Hematopoietic multipotent progenitor cell treated with erythropoietin and hydrocortisone succinate and interleukin-3 and kit ligand, for 17 days (in vitro differentiated cells): ENCODE data around the gene MICAL3.
A peak's percentile ranks its signal among the peaks of the same experiment; 100 is the strongest.

ENCODE experiments used
- DNase-seq: peaks from one replicate; pipeline ENCODE4 v3.0.0-alpha.2; 2015; ENCODE audit warnings: low spot score

MICAL3 gene

DNA sequence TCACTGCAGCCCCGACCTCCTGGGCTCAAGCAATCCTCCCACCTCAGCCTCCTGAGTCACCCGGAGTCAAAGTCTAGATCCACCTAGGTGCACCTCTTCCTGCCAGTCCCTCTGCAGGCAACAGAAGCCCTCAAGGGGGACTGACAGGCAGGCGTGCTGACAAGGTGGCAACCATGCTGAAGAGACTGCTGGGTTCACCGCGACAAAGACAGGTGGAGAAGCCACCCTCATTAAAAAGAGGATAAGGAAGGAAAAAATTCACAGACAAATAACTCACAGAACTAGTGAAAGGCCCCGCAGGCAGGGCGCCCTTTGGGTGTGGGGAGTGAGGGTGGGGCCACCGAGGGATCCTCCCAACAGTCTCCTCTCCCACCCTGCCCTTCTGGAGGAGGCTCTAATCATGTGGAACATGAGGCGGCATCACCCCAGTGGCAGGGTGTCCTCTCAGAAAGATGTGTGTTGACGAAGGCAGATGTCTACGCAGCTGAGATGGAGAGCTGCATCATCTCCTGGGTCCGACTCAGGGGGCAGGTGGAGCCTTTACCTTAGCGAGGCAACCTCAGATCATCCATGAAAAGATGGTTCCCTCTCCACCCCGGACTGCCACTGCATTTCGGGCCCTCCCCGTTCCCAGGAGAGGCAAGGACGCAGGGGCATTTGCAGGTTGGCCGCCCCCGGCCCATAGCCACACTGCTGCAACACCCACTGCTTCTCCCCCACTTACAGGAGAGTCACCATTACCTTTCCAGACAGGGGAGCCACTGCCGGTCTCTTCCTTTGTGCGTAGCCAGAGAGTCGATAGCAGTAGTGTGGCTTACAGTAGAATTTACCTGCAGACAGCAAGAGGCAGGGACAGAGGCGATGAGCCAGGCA is 158.9 kb downstream of the MICAL3 start:
- peak; percentile 70 for DNase-seq

DNA sequence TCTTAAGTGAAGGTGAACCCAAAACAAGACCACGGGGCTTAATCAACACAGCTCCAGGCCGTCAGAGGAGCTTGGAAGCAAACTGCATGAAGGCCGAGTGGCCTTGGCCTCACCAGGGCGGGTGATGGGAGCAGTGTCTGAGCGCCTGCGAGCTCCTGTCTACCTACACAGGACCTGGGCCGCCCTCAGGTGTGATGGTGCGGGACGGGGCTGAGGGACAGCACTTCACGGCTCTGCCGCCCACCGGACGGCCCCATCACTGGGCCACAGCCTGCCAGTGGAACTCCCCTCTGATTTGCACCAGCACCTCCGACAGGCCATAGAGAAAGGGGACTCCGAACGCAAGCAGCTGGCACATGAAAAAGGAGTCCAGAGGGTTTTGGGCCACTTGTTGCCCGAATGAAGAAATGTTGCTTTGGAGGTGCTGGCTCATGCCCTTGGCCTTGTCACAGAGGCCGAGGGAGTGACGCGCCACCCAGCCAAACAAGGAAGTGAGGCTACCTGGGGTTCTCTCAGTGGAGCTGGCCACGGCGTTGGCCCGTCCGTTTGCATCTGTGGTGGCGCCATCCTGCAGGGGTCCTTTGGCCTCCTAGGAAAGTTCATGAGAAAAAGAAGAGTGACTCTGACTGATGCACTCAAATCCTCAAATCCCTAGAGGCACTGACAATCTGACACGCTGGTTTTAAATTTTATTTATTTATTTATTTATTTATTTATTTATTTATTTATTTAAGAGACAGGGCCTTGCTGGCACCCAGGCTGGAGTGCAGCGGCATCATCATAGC is 159.8 kb downstream of the MICAL3 start:
- no peak for DNase-seq

DNA sequence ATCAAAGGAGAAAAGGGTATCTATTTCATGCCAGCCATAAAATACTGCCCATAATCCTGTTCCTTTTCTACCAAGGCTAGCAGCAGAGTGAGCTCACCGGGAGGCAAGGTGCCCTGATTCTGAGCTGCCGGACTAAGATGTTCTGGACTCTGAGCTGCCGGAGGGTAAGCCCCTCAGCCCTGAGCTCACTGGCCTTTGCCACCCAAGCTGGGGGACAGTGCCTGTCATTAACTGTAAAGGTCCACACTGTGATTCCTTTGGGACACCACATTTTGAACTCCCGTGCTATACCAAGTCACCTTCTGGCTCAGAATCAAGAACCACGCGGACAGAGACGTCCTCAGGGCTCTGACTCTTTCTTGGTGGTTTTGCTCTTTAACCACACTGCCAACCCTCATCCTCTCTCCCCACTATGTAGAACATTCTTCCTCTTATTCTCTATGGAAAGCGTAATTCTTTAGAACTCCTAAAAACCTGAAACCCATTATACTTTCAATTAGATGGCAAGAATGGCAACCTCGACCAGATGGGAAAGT is 161.6 kb downstream of the MICAL3 start:
- DNase-seq: no peak

DNA sequence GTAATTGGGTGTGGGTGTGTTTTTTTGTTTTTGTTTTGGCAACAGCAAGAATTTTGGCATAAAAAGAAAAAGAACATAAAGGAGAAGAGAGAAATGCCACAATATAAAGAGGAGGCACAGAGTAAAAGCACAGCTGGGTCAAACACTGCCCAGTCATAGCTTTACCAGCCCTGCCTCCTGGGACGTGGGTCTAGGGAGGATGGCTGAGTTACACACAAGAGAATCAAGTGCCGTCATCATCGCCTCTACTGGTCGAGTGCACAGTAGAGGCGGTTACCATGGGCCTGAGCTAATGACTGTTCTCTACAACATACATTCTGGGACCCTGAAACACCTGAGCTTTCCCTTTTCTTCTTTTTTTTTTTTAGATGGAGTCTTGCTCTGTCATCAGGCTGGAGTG is 162.5 kb downstream of the MICAL3 start:
- no peak for DNase-seq

DNA sequence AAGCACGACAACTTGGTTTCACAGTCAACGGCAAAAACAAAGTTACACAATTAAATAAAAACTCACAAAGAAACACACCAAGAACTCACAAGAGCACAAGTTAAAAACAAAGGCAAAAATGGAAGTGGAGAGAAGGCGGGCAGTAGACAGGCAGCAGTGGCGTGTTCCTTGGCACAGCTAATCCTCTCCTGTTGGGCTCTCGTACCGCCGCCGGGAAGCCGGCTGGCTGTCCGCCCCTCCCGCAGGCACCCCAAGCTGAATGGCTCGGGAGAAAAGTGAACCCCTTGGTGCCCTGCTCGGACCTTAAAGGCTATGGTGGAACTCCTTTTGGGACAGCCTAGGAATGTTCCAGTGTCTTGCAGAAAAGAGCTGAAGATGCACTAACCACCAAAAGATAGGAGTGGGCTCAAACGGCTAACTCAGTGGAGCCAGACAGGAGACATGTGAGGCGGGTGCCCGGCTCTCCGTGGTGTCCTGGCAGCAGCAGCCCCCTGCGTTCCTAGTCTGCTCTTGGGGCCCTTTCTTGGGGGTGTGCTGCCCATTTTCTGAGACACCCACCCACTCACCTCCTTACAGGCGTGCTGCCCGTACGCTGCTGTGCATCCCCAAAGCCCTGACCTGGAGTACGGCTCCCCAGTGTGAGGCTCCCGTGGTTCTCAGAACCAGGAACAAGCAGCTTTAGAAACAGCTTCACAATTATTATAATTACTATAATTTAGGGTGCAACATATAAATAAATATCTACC is 164.0 kb downstream of the MICAL3 start:
- no peak for DNase-seq

DNA sequence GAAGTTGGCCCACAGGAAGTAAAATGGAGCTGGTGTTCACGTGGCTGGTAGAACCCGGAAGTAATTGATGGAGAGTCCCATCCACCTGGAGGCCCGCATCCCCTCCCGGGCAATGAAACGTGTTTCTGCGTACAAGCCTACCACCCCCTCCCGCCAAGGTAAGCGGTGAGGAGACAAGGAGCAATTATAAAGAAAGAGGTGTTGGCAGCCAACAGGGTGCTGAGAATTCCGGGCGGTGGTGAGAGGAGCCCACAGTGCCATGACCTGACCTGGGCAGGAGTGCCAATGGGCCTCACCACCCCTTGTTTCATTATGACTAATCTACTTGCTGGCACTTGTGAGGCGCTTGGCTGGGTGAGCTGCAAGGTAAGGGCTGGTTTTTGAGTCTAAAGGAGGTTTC is 166.3 kb downstream of the MICAL3 start:
- no peak for DNase-seq

DNA sequence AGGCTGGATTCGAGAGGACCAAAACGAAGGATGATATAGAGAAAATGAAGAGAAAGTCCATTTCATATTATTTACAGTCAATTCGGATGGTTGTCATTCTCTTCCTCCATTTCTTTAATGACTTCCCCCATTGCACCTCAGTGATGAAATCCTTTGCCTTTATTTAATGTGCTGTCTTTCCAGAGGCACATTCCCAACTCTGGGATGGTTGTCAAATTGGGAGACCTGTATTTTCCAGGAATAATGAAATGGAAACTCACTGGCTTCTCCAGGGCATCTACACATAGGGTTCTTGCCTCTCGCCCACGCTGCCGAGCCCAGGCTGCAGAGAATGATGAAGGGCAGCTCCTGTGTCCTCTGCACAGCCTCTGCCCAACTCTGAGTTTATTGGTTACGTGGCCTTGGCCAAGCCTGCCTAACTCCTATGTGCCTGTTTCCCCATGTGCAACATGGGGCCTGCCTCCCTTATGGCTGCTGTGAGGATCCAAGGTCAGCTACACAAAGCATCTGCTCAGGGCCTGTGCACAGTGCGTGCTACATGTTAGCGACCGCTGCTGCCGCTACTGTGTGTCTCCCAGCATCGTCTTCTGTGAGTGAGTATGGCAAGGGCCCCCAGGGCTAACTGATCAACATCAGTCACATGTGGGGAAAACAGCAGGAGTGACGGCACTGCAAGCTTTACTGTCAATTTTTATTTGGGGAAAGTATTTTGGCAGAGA is 168.6 kb downstream of the MICAL3 start:
- DNase-seq: no peak

DNA sequence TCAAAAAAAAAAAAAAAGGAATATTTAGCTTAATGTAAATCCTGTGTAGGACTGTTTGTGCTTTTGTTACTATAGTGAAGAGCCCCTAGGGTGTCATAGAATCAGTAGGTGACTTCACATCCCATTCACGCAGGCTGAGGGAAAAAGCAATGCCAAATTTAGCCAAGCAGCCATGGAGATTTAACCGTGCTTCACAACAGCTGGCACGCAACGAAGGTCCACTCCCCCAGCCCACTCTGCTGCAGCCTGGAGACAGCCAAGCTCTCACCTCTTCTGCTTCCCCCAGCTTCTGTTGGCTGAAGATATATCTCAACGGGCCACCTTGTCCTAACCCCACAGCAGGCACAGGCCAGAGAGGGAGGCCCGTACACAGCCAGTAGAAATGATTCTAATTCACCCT is 171.3 kb downstream of the MICAL3 start:
- no peak for DNase-seq

DNA sequence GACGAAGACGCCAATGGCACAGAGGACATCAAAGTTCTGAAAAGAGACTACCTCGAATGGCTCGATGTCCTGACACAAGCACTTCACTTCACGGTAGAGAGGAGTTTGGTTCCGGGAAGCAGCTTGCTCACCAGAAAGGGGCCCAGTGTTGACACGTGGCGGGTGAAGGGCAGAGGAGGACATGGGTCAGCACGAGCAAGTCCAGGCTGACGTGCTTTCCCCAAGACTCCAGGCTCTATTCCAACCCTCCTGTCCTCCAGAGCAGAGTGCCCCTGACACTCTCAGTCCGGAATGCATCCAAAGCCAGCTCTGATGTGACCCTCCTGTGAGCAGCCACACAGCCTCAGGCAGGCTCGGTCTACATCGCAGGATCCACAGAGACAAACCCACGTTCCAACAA is 172.6 kb downstream of the MICAL3 start:
- no peak for DNase-seq

DNA sequence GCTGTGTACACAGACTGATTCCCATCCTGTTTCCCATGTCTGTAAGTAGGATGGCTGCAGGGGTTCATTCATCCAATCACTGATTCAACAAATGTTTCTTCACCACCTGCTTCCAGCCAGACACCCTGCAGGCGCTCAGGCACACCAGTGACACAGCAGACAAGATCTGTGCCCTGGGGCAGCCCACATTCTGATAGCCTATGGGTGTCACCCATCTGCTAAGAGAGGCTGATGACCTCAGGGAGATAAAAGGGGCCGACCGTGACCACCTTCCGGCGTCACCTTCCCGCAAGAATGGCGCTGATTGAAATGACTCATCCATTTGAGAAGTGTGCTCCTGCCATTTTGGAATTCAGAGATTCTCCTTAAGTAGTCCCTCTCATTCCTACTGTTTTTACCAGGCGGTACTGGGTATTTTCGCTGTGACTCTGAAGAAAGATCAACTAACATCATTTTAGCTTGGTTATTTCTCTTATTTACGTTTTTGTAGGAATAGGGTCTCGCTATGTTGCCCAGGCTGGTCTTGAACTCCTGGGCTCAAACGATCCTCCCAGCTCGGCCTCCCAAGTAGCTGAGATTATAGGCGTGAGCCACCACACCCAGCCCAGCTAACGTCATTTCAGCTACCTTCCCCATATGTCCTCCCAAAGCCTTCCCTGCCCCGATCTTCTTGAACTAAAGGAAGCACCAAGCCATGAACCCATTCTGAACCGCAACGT is 176.8 kb downstream of the MICAL3 start:
- no peak for DNase-seq

DNA sequence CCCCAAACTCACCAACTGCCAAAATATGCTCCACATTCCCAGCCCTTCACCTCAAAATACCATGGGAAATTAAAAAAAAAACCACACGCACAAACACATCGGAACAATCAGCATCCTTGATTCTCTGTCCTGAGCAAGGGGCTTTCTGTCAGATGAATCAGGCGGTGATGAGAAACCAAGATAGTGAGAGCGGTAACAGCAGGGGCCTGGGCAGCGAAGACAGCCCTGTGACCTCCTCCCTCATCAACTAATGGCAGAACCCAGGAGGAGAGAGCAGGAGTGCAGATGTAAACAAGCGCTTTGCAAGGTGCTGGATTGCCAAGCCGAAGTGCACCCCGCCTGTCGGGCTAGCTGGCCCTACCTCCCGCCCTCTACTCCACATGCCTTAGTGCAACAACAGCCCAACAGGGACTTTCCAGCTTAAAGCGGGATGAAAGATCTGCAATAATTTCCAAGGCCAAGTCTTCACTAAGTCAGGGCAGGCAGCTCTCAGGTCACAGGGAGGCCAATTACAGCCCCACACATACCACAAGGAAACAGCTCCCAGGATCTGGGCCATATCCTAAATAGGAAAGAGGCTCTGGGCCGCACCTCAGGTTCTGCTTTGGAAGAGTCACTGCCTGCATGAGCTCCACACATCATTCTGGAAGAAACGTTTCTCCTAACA is 177.9 kb downstream of the MICAL3 start:
- DNase-seq: no peak

DNA sequence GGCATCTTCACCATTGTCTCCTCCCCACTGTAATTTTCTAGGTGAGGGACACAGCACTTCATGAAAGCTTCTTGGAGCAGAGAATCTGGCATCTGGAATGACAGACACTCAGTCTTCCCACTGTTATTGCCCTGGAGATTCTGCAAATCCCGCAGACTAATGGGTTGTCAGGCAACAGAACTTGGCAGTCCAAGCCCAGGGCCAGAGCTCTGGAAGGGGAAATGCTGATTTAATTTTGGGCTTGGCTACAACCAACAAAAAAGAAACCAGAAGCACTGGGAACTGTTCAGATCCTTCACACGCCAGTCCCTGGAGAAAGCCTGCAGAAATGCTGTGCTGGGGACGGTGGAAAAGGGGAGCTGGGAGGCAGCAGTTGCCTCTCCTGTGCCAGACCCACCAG is 178.6 kb downstream of the MICAL3 start:
- DNase-seq: no peak

DNA sequence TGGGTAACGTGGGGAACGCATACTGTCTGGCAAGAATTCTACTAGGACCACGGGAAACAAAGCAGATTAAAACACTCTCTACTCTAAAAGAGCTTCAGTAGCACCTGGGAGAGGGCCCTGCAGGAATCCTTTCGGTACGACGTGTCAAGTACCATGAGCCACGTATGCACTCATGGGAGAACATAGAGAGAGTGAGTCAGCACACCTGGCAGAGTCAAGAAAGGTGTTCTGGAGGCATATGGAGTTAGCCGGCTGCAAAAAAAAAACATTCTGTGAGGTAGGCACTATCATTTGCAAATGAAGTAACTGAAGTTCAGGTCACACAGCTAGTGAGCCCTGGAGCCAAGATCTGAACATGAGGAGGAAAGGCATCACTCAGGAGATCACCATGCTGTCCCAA is 179.0 kb downstream of the MICAL3 start:
- no peak for DNase-seq

DNA sequence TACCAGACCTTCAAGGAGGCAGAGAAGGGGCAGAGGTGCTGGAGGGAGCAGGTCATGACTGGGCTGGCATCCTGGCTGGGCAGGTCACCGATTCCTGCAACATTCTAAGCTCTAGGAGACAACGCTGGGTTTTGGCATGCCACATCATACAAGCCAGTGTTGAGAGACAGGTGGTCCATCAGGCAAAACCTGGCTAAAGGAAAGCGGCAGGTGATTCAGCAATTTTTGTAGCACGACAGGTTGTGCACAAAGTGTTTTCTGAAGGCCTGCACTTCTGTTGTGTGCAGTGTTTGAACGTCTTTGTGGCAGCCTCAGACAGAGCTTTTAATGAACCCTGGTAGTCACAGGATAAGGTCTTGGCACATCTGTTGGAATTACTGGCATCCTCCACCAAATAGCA is 180.2 kb downstream of the MICAL3 start:
- no peak for DNase-seq

DNA sequence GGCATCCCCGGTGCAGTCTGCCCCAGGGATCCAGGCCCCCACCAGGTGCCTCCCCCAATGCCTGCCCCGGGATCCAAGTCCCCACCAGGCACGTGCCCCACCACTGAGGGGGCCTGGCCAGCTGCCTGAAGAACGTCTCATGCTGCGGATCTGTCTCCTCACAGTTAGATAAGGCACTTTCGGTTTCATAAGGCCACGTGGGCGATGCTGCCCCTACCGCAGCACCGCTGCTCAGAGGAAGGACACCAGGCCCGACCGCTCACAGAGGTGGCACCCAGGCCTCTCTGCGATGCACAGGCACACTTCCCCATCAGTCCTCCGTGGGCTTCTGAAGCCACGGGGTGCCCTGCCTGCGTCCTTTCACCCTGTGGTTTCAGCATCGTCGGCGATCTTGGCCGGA is 182.0 kb downstream of the MICAL3 start:
- DNase-seq: no peak

DNA sequence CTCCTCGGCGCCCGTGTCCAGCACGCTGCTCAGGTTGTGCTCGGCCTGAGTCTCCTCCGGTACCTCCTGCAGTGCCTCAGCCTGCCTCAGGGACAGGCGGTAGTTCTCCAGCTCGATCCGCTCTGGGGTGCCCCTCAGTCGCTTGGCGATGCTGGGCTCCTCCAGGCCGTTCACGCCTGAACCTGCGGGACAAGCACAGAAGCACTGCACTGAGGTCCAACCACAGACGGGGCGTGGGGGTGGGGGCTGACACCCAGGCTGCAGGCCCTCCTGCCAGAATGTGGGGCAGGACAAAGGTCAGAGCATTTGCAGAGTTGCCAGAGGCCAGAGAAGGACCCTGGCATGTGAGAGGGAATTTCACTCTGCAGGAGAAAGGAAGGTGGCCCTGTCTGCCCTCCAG is 182.5 kb downstream of the MICAL3 start:
- no peak for DNase-seq

DNA sequence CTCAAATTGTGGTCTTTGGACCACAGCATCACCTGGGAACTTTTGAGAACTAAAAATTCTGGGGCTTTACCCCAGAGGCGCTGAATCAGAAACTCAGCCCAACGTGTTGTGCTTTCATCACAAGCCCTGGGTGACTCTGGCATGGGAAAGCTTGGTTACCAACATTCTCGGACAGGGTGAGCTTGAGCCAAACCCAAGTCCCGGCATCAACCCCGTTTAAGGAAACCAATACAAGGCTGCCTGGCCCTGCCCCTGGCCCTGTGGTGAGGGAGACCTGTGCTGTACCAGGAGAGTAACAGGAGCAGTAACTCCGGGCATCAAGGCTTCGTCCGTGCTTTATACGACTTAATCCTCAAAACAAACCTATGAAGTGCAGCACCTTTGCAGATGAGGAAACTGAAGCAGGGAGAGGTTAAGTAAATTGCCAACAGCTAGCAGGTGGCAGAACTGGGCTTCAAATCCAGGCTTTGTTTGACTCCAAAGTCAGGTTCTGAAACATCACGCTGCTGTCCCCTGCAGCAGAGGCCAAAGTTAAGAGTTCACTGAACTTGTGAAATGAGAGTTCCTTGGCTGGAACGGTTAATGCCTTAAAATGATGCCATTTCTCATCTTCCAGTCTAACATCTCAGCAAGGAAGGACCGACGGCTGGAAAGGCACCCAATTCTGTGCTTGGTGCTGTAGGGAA is 186.0 kb downstream of the MICAL3 start:
- DNase-seq: no peak

DNA sequence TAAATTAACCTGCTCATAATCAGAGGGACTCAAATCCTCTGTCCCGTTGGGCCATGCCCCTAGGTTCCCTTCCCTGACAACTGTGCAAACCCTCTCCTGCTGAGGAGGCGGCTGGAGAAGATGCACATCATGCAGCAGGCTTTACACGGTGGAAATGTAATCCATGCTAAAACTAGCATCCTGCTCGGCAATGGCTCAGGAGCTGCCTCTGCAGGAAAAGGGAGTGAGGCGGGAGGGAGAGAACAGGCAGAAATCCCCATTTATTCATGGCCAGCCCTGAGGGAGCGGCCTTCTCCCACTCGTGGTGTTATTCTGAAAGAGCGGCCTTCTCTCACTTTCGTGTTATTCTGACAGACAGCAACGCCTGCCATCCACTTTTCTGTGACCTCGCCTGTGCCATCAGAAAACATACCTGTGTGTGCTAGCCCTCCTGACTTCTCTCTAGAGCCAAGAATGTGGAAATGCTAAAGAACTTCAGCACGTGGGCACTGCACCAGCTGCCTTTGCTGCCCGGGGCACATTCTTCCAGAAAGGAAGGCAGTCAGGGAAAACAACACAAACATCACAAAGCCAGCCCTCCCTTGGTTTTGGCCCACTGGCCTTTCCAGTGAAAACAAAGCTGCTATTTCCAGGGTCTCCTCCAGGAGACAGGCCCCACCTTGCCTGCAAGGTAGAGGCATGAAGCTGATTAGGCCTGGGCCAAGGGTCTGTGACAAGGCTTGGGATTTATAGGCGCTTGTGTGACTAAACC is 187.2 kb downstream of the MICAL3 start:
- DNase-seq: no peak

DNA sequence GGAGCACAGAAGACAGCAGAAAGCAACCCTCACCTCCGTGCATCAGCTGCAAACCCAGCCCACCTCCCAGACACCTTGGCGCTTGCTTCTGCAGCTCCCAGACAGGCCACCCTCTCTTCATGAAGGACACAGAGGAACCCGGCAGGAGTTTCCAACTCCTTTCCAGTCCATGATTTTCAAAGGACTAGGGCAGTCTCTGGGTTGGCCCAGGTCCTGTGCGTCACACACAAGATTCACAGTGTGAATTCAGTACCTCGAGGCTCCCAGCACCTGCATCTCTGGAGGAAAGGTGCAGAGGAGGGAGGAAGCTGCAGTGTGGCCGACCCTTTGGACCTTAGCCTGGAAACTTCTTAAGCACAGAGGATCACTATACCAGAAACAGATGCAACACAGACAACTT is 189.1 kb downstream of the MICAL3 start:
- no peak for DNase-seq
